GM18519 (cell line): ENCODE results near the gene NIN.

Source experiments
- ATAC-seq: cut with Tn5 transposase; IDR thresholded peaks from one replicate; pipeline ENCODE4 v1.9.1; 2021; ENCODE audit warnings: mild to moderate bottlenecking, moderate library complexity; ENCODE audit not compliant: unreplicated experiment, low FRiP score

NIN gene

GRCh38 chr14:50769863-50770500 is 61.0 kb downstream of the NIN start:
- no peak for ATAC-seq

DNA sequence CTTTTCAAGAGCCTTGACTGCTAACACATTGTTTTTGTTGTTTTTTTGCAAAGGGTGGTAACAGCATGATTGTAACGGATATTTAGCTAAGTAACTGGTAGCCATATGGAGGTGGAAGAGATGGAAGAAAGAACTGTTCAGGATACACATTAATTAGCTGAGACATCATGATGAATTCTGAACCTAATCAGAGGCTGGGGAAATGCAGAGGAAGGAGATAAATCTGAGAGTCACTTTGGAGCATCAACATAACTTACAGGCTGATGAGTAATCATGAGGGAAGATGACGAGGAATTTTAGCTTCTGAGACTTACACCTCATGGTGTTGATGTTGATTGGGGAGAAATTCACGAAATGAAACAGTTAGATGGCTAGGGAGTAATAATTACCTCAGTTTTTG is 62.3 kb downstream of the NIN start:
- no peak for ATAC-seq

GRCh38 chr14:50766338-50766886 is 64.5 kb downstream of the NIN start:
- no peak for ATAC-seq

DNA sequence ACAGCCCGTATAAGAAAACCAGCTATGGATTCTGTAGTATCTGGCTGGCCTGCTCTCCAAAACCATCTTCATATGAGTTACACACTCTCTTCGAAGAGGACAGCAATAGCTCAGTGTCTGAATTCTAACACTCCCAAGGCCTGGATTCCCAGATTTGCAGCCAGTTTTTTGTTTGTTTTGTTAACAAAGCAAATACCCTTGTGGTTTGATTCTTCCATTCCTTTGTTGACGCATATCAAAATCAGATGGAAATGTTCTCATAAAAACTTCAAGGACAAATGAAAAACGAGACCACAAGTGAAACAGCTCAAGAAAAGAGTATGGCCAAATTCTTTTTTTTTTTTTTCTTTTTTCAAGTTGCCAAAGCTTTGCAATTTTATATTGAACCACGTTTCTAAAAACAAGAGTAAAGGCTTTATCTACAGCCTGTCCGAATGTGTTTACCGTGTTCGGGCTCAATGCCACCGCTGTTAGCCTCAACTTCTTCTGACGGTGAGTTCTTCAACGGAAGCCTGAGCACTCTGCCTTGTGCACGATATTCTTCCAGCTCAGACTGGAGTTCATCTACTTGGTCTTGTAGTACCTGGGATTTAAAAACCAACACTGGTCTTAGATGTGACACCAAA is 67.5 kb downstream of the NIN start:
- ATAC-seq = no peak

GRCh38 chr14:50762931-50763300 is 68.0 kb downstream of the NIN start:
- ATAC-seq = peak; percentile 5

DNA sequence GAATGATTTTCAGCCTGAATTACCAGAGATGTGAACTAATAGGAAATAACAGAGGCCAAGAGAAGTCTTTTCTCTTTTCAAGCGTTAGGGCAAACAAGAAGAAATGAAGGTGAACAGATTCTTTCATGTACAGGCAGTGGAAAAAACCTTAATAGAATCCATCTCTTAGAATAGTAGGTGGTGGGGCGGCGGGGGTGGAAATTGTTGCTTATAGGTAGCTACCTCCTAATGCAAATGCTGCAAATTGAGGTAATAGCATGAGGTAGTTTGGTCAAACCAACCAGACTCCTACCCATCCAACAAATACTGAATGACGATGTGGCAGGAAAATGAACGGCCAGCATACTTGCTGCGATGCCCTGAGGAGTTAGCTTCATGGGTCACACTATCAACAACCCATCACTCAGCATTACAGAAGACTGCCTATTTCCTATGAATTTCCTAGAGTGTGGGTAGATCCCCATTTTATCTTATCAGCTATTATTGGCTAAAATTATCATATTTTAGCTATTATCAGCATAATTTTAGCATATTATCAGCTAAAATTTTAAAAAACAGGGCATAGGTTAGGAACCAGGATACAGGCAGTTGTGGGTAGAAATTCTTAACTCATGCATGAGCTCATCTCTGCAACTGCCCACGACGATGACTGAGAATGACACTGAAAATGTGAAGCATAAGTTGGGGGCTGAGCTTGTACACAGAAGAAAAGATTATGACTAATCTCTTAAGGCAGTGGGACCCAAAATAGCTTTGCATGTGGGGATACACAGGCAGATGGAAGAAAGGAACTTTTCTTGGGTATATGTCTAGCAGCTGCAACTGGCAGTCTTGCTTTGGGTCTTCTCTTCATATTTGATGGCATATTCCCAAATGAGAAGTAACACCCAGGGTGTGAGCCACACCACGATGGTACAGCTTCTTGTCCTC is 68.7 kb downstream of the NIN start:
- peak; percentile 82 for ATAC-seq

- no peak for ATAC-seq
Measured at GRCh38 chr14:50759800-50760543, 71.0 kb downstream of the NIN start.

GRCh38 chr14:50758945-50759344 is 72.0 kb downstream of the NIN start:
- ATAC-seq = no peak

DNA sequence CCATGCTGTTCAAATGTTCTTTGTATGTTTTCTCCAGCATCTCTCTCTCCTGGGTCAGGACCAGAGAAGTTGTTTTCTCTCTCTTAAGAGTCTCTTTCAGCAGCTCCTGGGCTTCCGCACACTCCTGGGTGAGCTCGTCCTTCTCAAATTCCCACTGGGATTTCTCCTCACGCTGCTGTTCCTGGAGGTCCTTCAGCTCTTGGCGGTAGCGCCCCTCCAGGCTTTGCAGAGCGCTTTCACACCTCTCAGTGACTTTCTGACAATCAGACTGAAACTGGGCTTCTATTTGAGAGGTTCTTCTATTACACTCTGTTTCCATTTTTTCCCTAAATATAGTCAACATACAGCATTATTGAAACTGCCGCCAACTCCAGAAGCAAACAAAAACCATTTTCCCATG is 72.7 kb downstream of the NIN start:
- no peak for ATAC-seq

DNA sequence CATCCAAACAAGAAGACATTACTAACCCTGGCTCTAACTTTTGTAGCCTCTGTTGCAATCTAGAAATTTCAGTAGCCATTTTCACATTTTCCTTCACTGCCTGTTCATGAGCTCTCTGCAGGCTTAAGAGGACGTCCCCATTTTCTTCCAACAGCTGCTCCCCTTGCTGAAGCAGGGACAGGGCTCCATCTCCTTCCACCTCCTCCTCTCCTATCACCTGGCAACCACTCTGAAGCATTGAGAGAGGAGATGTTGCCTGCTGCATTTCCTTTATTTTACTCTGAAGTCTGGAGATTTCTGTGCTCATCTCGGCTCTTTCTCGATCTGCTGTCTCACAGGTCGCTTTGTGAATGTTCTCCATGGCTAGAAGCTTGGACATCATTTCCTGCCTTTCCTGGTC is 73.3 kb downstream of the NIN start:
- ATAC-seq = no peak

DNA sequence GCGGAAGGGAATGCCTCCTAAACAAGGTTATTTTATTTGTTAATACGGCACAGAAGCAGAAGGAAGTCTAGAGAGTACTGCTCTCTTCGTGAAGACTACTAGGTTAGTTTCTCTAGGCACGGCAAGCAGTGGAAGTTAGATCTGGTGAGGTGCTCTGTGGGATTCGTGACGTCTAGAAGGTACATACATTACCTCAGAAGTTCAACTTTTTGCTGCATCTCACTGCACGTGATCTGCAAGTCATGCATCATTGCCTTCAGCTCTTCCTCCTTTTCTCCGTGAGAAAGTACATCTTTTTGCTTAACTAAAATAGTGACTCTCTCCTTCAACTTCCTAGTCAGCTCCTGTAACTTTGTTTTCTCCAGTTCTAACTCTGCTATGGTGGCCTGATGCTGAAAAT is 74.7 kb downstream of the NIN start:
- ATAC-seq = no peak

- ATAC-seq = no peak
Measured at GRCh38 chr14:50750323-50750722, 80.6 kb downstream of the NIN start.

DNA sequence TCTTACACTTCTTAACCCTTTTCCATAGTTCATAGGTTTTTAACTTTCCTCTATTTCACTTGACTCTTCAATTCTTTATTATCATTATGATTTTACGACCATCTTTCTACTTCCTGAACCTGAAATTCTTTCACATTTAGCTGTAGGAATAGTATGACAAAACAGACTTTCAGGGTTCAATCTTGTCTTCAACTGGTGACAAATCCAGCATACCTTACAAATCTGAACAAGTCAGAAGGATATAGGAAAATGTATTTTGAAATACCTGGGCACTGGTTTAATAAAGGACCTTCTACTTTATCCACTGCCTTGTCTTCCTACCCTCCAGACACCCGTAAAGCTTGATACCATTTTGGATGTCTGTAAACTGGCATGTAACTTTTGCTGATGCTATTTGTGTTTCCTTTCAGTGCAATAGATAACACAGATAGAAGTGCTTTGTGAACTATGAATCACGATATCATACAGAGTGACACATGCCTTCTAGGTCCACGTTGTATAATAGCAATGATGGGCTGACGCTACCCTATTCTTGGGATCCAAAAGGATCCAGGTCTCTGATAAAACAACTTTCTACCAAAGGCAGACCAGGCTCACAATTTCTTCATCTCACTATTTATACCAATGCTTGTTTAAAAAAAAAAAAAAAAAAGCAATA is 85.4 kb downstream of the NIN start:
- ATAC-seq = no peak

GRCh38 chr14:50744231-50744630 is 86.7 kb downstream of the NIN start:
- ATAC-seq = no peak

- ATAC-seq = no peak
Measured at GRCh38 chr14:50741567-50741966, 89.4 kb downstream of the NIN start.

DNA sequence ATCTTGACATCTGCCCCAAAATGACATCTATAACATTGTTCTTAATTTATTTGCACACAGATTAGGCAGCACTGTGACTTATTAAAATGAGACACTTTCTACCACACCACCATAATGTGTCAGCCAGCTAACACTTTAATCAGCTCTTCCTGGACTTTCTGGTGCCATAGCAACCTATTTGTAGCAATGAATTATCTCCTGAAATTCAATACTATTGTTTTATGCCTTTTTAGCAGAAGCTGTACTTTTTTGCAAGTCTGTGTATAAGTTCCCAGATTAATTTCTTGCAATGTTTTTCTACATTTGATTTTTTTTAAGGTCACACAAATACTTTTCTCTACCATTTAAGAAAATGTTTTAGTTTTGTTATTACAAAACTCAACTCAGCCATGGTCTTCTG is 90.1 kb downstream of the NIN start:
- ATAC-seq = no peak

DNA sequence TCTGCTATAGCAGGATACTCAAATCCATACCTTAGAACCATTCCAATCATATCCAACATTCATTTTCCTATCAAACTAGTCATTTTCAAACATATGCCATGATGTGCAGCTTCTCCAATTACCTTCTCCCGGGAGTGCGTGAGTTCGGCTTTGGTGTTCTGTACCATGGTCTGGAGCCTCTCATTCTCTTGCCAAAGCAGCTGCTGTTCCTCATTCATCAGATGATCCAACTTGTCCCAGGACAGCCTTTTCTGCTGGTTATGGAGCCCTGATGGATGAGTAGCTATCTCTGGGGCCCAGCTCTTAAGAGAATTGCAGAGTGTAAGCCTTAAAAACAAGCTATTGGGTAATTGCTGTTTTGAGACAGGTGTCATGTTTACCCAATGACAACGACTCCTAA is 91.8 kb downstream of the NIN start:
- no peak for ATAC-seq

- peak; percentile 77 for ATAC-seq
Measured at GRCh38 chr14:50736932-50737419, 94.0 kb downstream of the NIN start.

GRCh38 chr14:50734950-50735695 is 95.8 kb downstream of the NIN start:
- ATAC-seq = no peak
